ENCODE measurements around the gene SEMA6D. TPM values are rescaled to one million over a fixed set of nuclear protein-coding genes. Genes with fewer than 3 reads are reported as not detected.

SEMA6D gene
- total RNA-seq, 1 donor from 2014 or later, result 6.4 TPM

GRCh38 chr15:47689660-47690059 lies 27.6 kb upstream of the SEMA6D start:
- Mint-ChIP-seq H3K9me3 (ENCODE audit: low read depth) (peaks cover 3% of the 10 kb centered on the region), H3K4me3 (ENCODE audit: unreplicated experiment) (no peak overlapping the region), H3K4me1 (ENCODE audit: low read depth) (no peaks in the 10 kb centered on the region), H3K36me3 (ENCODE audit: low read depth) (no peaks in the 10 kb centered on the region), H3K27me3 (ENCODE audit: low read depth) (peaks cover 7% of the 10 kb centered on the region), H3K27ac (ENCODE audit: unreplicated experiment) (no peak overlapping the region)
- no peak for DNase-seq (ENCODE audit: low spot score)
- TF ChIP-seq, protein P1, sequence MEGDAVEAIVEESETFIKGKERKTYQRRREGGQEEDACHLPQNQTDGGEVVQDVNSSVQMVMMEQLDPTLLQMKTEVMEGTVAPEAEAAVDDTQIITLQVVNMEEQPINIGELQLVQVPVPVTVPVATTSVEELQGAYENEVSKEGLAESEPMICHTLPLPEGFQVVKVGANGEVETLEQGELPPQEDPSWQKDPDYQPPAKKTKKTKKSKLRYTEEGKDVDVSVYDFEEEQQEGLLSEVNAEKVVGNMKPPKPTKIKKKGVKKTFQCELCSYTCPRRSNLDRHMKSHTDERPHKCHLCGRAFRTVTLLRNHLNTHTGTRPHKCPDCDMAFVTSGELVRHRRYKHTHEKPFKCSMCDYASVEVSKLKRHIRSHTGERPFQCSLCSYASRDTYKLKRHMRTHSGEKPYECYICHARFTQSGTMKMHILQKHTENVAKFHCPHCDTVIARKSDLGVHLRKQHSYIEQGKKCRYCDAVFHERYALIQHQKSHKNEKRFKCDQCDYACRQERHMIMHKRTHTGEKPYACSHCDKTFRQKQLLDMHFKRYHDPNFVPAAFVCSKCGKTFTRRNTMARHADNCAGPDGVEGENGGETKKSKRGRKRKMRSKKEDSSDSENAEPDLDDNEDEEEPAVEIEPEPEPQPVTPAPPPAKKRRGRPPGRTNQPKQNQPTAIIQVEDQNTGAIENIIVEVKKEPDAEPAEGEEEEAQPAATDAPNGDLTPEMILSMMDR (IDR thresholded peaks at IDR 0.05), result no peak

DNA sequence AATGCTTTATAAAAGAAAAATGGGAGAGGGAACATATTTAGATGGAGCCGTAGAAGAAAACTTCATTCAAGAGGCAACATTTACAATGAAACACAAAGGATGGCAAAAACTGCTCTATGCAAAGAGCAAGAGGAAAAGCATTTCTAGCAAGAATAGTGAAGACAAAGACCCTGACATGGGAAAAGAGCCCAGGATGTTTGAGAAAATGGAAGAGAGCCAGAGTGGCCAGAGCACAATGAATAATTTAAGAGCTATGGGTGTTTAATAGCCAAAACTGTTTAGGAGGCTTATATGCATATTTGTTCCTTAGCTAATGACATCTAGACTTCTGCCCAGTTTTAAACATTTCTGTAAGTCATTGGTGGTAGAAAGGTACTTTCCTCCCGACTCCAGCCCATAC lies 25.4 kb upstream of the SEMA6D start:
- Mint-ChIP-seq H3K9me3 (ENCODE audit: low read depth) (peaks cover 3% of the 10 kb centered on the region), H3K27ac (ENCODE audit: unreplicated experiment) (no peak overlapping the region), H3K4me3 (ENCODE audit: unreplicated experiment) (no peak overlapping the region), H3K27me3 (ENCODE audit: low read depth) (peaks cover 7% of the 10 kb centered on the region), H3K36me3 (ENCODE audit: low read depth) (no peaks in the 10 kb centered on the region), H3K4me1 (ENCODE audit: low read depth) (no peaks in the 10 kb centered on the region)
- DNase-seq (ENCODE audit: low spot score), result no peak
- TF ChIP-seq, protein P1 (IDR thresholded peaks at IDR 0.05), result no peak

- Mint-ChIP-seq H3K27ac (ENCODE audit: unreplicated experiment) (no peak overlapping the region), H3K4me3 (ENCODE audit: unreplicated experiment) (no peak overlapping the region)
Observed at GRCh38 chr15:47696351-47696750, 21.0 kb upstream of the SEMA6D start.

DNA sequence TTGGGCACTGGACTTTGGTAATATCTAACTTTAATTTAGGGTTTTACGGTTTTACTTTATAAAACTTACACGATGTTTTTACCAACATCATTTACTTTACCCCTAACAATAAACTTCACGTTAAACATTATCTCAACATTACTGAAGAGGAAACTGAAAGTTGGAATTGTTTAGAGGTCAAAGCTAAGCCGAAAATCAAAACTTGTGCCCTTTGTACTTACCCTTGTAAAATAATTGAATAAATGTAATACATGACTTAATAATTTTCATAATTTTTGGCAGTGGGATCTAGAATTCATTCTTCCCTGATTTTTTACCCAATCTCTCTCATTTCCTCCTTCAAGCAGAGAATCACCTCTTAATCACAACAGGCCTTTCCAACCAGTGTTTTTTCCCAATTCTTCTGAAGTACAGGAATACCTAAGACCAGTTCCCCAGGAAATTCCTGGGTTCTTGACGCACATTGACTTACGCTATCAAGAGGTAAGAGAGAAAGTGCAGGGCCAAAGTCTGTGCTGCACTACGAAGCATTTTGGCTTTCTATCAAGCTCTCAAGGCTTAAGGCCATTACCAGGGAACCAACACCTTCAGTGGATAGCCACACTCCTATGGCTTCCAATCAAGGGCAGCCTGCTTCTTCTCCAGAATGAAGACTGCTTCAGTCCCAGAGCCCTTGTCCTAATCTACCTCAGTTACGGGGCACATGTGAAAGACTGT lies 11.9 kb upstream of the SEMA6D start:
- Mint-ChIP-seq H3K4me3 (ENCODE audit: unreplicated experiment) (no peak overlapping the region), H3K36me3 (ENCODE audit: low read depth) (no peaks in the 10 kb centered on the region), H3K4me1 (ENCODE audit: low read depth) (no peaks in the 10 kb centered on the region), H3K27me3 (ENCODE audit: low read depth) (peaks cover 9% of the 10 kb centered on the region), H3K27ac (ENCODE audit: unreplicated experiment) (no peak overlapping the region), H3K9me3 (ENCODE audit: low read depth) (no peaks in the 10 kb centered on the region)
- TF ChIP-seq, protein P1 (IDR thresholded peaks at IDR 0.05), result no peak
- DNase-seq (ENCODE audit: low spot score), result no peak

More at GRCh38 chr15:47696351-47696750, 21.0 kb upstream of the SEMA6D start:
- H3K9me3 Mint-ChIP-seq (ENCODE audit: low read depth), result no peaks in the 10 kb centered on the region
- no peaks in the 10 kb centered on the region for H3K36me3 Mint-ChIP-seq (ENCODE audit: low read depth)
- DNase-seq (ENCODE audit: low spot score), result no peak
- no peaks in the 10 kb centered on the region for H3K4me1 Mint-ChIP-seq (ENCODE audit: low read depth)
- peaks cover 14% of the 10 kb centered on the region for H3K27me3 Mint-ChIP-seq (ENCODE audit: low read depth)
- TF ChIP-seq, protein P1 (IDR thresholded peaks at IDR 0.05), result no peak

- Mint-ChIP-seq H3K9me3 (ENCODE audit: low read depth) (no peaks in the 10 kb centered on the region), H3K4me3 (ENCODE audit: unreplicated experiment) (no peak overlapping the region), H3K27me3 (ENCODE audit: low read depth) (peaks cover 7% of the 10 kb centered on the region), H3K36me3 (ENCODE audit: low read depth) (no peaks in the 10 kb centered on the region), H3K27ac (ENCODE audit: unreplicated experiment) (no peak overlapping the region), H3K4me1 (ENCODE audit: low read depth) (no peaks in the 10 kb centered on the region)
- DNase-seq (ENCODE audit: low spot score), result no peak
- TF ChIP-seq, protein P1 (IDR thresholded peaks at IDR 0.05), result no peak
Observed at GRCh38 chr15:47707391-47707790, 9.9 kb upstream of the SEMA6D start.
